Measurements from ENCODE around the gene TYRP1. TPM values are rescaled to one million over a fixed set of nuclear protein-coding genes. Genes with fewer than 3 reads are reported as not detected.

Gene TYRP1
- polyA plus RNA-seq, 1 of the 3 experiments (the other 2 are of a cell fraction): not detected

- no peaks in the 10 kb centered on the region for H4K20me1 ChIP-seq (ENCODE audit: insufficient read depth)
- CTCF ChIA-PET: interaction anchor here (1.5 to 3.2 kb wide), 3 partner anchors 15 to 372 kb away, joined by 4 to 26 read pairs (median 10); no protein-coding TSS in a partner anchor
- 37% methylated on average over 5 of the region's 5 CpGs for WGBS (ENCODE audit: low lambda C conversion rate)
These were observed 23.8 kb downstream of the TYRP1 start for GRCh38 chr9:12716823-12717600.

More at GRCh38 chr9:12716823-12717600, 23.8 kb downstream of the TYRP1 start:
- H3K27ac ChIP-seq (ENCODE audit: low read depth in 2 of 2, low read length in 1 of 2): peak overlapping the region in 1 of 2 experiments; percentile 79; a peak in 1 of 4 replicates
- no peak overlapping the region for H3K9ac ChIP-seq
- no peaks in the 10 kb centered on the region for H3K9me3 ChIP-seq
- peak; percentile 15; the same call in 1 of the 2 replicates for TF ChIP-seq SMC3 (IDR thresholded peaks at IDR 0.05; ENCODE audit: low read depth, low read length)
- no peak for TF ChIP-seq MAX (IDR thresholded peaks at IDR 0.05; ENCODE audit: low read depth)
- no peak for TF ChIP-seq EP300 (IDR thresholded peaks at IDR 0.05; ENCODE audit: borderline replicate concordance in 1 of 2, low read depth in 1 of 2, low read length in 1 of 2)
- no peak for TF ChIP-seq IRF3 (IDR thresholded peaks at IDR 0.05; ENCODE audit: low read depth, low read length)
- peak; percentile 40; the same call in 1 of the 2 replicates for TF ChIP-seq CTCF (IDR thresholded peaks at IDR 0.05)
- TF ChIP-seq RAD21 (IDR thresholded peaks at IDR 0.05; ENCODE audit: low read length): peak; percentile 33; the same call in 1 of the 2 replicates
- TF ChIP-seq FOXM1 (IDR thresholded peaks at IDR 0.05; ENCODE audit: low read depth): no peak
- no peak for TF ChIP-seq PBX3 (IDR thresholded peaks at IDR 0.05)
- H3K9me2 ChIP-seq: no peaks in the 10 kb centered on the region
- H2AFZ ChIP-seq (ENCODE audit: low read depth): no peak overlapping the region
- H3K4me1 ChIP-seq (ENCODE audit: control insufficient read depth in 1 of 2, insufficient read depth in 2 of 2, low read depth in 1 of 2, low read length in 1 of 2): peaks cover 0 to 7% of the 10 kb centered on the region in 2 experiments; a peak in 2 of 4 replicates
- no peaks in the 10 kb centered on the region for H3K36me3 ChIP-seq (replicated peaks in 1 of 2; ENCODE audit: control insufficient read depth in 1 of 2, insufficient read depth in 2 of 2, low read length in 1 of 2)
- H3K27me3 ChIP-seq (ENCODE audit: insufficient read depth): no peaks in the 10 kb centered on the region
- H3K4me2 ChIP-seq: no peak overlapping the region
- no peaks in the 10 kb centered on the region for H3K79me2 ChIP-seq (ENCODE audit: insufficient read depth)
- H3K4me3 ChIP-seq (ENCODE audit: low read depth in 2 of 2, low read length in 1 of 2): no peak overlapping the region
- no peak for DNase-seq
- H3F3A ChIP-seq (replicated peaks; ENCODE audit: insufficient read depth): no peaks in the 10 kb centered on the region
- POLR2A ChIA-PET: interaction anchor here (0.6 kb wide), 1 partner anchor 795 kb away, joined by 3 read pairs; no protein-coding TSS in a partner anchor
